Measurements from ENCODE around the gene TUBB1. TPM values are rescaled to one million over a fixed set of nuclear protein-coding genes. Genes with fewer than 3 reads are reported as not detected.

The TUBB1 gene
- total and polyA plus RNA-seq, 2 of the 13 experiments (the other 11 are each of a cell fraction or from before 2014, with no cell fraction given): 0.11 to 57.6 TPM

GRCh38 chr20:59032023-59032712, 12.9 kb downstream of the TUBB1 start, which contains the start of gene ATP5F1E (continued):
- TF ChIP-seq KDM1A (CRISPR knock-in tag; IDR thresholded peaks at IDR 0.05): peak; percentile 42; the same call in 1 of the 2 replicates
- TF ChIP-seq, protein P1, sequence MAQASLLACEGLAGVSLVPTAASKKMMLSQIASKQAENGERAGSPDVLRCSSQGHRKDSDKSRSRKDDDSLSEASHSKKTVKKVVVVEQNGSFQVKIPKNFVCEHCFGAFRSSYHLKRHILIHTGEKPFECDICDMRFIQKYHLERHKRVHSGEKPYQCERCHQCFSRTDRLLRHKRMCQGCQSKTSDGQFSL (CRISPR knock-in tag; IDR thresholded peaks at IDR 0.05): no peak
- TF ChIP-seq ZZZ3 (CRISPR knock-in tag; IDR thresholded peaks at IDR 0.05; ENCODE audit: borderline replicate concordance): peak; percentile 20; the same call in 1 of the 2 replicates
- TF ChIP-seq SP140L (CRISPR knock-in tag; IDR thresholded peaks at IDR 0.05; ENCODE audit: borderline replicate concordance): no peak; the same call in 1 of the 2 replicates
- peak; percentile 99 for TF ChIP-seq ZFP82 (CRISPR knock-in tag; IDR thresholded peaks at IDR 0.05; ENCODE audit: borderline replicate concordance)
- no peak for TF ChIP-seq PHB2 (IDR thresholded peaks at IDR 0.05; ENCODE audit: partially characterized antibody)
- TF ChIP-seq SP2 (CRISPR knock-in tag; IDR thresholded peaks at IDR 0.05): peak; percentile 95
- peak; percentile 95; the same call in 1 of the 2 replicates for TF ChIP-seq SMAD1 (CRISPR knock-in tag; IDR thresholded peaks at IDR 0.05; ENCODE audit: borderline replicate concordance, low read depth)
- peak; percentile 88 for TF ChIP-seq THAP11 (CRISPR knock-in tag; IDR thresholded peaks at IDR 0.05)
- TF ChIP-seq, protein P2, sequence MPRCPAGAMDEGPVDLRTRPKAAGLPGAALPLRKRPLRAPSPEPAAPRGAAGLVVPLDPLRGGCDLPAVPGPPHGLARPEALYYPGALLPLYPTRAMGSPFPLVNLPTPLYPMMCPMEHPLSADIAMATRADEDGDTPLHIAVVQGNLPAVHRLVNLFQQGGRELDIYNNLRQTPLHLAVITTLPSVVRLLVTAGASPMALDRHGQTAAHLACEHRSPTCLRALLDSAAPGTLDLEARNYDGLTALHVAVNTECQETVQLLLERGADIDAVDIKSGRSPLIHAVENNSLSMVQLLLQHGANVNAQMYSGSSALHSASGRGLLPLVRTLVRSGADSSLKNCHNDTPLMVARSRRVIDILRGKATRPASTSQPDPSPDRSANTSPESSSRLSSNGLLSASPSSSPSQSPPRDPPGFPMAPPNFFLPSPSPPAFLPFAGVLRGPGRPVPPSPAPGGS (CRISPR knock-in tag; IDR thresholded peaks at IDR 0.05): peak; percentile 84
- TF ChIP-seq ATM (IDR thresholded peaks at IDR 0.05; ENCODE audit: borderline replicate concordance): no peak
- TF ChIP-seq BCLAF1 (IDR thresholded peaks at IDR 0.05): no peak
- no peak for TF ChIP-seq DBP (CRISPR knock-in tag; IDR thresholded peaks at IDR 0.05; ENCODE audit: not compliant biosample characterization)
- peak; percentile 28; the same call in 1 of the 2 replicates for TF ChIP-seq ZFAT (CRISPR knock-in tag; conservative IDR thresholded peaks at IDR 0.05)
- peak; percentile 95 for TF ChIP-seq KLF6 (CRISPR knock-in tag; IDR thresholded peaks at IDR 0.05)
- peak; percentile 89; the same call in 1 of the 2 replicates for TF ChIP-seq ZNF761 (CRISPR knock-in tag; conservative IDR thresholded peaks at IDR 0.05)
- no peak for TF ChIP-seq ZKSCAN1 (IDR thresholded peaks at IDR 0.05; ENCODE audit: low read length)
- TF ChIP-seq TRAFD1 (CRISPR knock-in tag; IDR thresholded peaks at IDR 0.05; ENCODE audit: borderline replicate concordance): no peak
- TF ChIP-seq SMC3 (IDR thresholded peaks at IDR 0.05; ENCODE audit: low read length): no peak
- peak; percentile 85; the same call in 1 of the 2 replicates for TF ChIP-seq SSRP1 (CRISPR knock-in tag; IDR thresholded peaks at IDR 0.05)
- peak; percentile 84; the same call in 1 of the 2 replicates for TF ChIP-seq NFKBIZ (CRISPR knock-in tag; IDR thresholded peaks at IDR 0.05)
- peak; percentile 59; the same call in 1 of the 2 replicates for TF ChIP-seq ZNF367 (CRISPR knock-in tag; IDR thresholded peaks at IDR 0.05; ENCODE audit: borderline replicate concordance)
- peak; percentile 43; the same call in 1 of the 2 replicates for TF ChIP-seq DNMT3B (CRISPR knock-in tag; conservative IDR thresholded peaks at IDR 0.05)
- peak; percentile 68 for TF ChIP-seq ZNF773 (CRISPR knock-in tag; IDR thresholded peaks at IDR 0.05; ENCODE audit: borderline replicate concordance)
